Choroid plexus epithelial cell (primary cell): ENCODE results near the gene TREM1.
A peak's percentile ranks its signal among the peaks of the same experiment; 100 is the strongest.

Experiments used
- DNase-seq: peaks from one replicate; pipeline ENCODE4 v3.0.0-alpha.2; 2010; ENCODE audit warnings: low read depth
- H3K4me3 ChIP-seq: 2 replicates; pipeline ENCODE4 v1.5.1; 2011; ENCODE audit warnings: low read depth, mild to moderate bottlenecking, control low read depth, low read length, moderate library complexity
- CTCF ChIP-seq: conservative IDR thresholded peaks from 2 replicates; pipeline ENCODE4 v1.5.1; 2011; ENCODE audit warnings: low read depth, mild to moderate bottlenecking, control low read depth, inconsistent platforms, low read length, moderate library complexity

Gene TREM1

GRCh38 chr6:41232667-41233066 lies 53.8 kb downstream of the TREM1 start:
- no peak for TF ChIP-seq CTCF
- no peak overlapping the region for H3K4me3 ChIP-seq
- peak; percentile 5 for DNase-seq

GRCh38 chr6:41231246-41231645 lies 55.2 kb downstream of the TREM1 start:
- no peak for TF ChIP-seq CTCF
- DNase-seq, result no peak
- no peak overlapping the region for H3K4me3 ChIP-seq

- no peak for TF ChIP-seq CTCF
- no peak for DNase-seq
- H3K4me3 ChIP-seq, result no peak overlapping the region
Measured at GRCh38 chr6:41229721-41230120, 56.8 kb downstream of the TREM1 start.

- peak; percentile 4 for DNase-seq
- no peak overlapping the region for H3K4me3 ChIP-seq
- peak; percentile 1 for TF ChIP-seq CTCF
Measured at GRCh38 chr6:41228616-41229015, 57.9 kb downstream of the TREM1 start.

GRCh38 chr6:41228096-41228495 lies 58.4 kb downstream of the TREM1 start, which contains the start of gene TREML4:
TREML4 (plus strand) TSS chr6:41228349; CDS start chr6:41228428, 79 bp downstream.
- H3K4me3 ChIP-seq, result no peak within 1 kb of the TSS
- DNase-seq, result no peak
- TF ChIP-seq CTCF, result no peak

- no peak for TF ChIP-seq CTCF
- H3K4me3 ChIP-seq, result no peak overlapping the region
- no peak for DNase-seq
Measured at GRCh38 chr6:41226752-41227151, 59.7 kb downstream of the TREM1 start.

GRCh38 chr6:41224800-41225199 lies 61.7 kb downstream of the TREM1 start:
- TF ChIP-seq CTCF, result no peak
- no peak for DNase-seq
- H3K4me3 ChIP-seq, result no peak overlapping the region
